A549 (cell line): Measurements from ENCODE around the gene COL5A1. TPM values are rescaled to one million over a fixed set of nuclear protein-coding genes. Genes with fewer than 3 reads are reported as not detected.

Experiments used
- ATAC-seq, 2 experiments: fragments of 200-7000 bp in 1 of 2; fragments of >200 bp in 1 of 2; cut with Nextera tagmentation in 1 of 2; cut with Tn5 transposase in 1 of 2; 3 replicates each; pipeline versions ENCODE4 v1.8.0 to v1.9.1; 2018 to 2020; ENCODE audit warnings: mild to moderate bottlenecking in 1 of 2, moderate library complexity in 1 of 2
- CTCF ChIA-PET: fragments of 300-600 bp; sonication (Branson Sonifier 250); formaldehyde crosslinking; extraction: SDS; loops from one replicate; lab custom pipeline; 2021; ENCODE audit warnings: antibody characterized with exemption, inconsistent platforms; lab: Yijun Ruan, JAX
- POLR2A ChIA-PET: fragments of 350-600 bp; formaldehyde crosslinking; extraction: SDS; loops from one replicate; lab custom pipeline; 2021; ENCODE audit warnings: antibody characterized with exemption, inconsistent platforms; lab: Yijun Ruan, JAX
- DNase-seq, 2 experiments: peaks; one replicate each; pipeline versions ENCODE4 v3.0.0 to v3.0.0-alpha.2; 2011 to 2016; ENCODE audit warnings: low read depth in 1 of 2, low spot score in 1 of 2
- FAIRE-seq: peaks from 2 replicates; lab custom pipeline; 2011; peaks lifted over from hg19 to GRCh38; lab: Jason Lieb, UNC
- H3K27ac ChIP-seq, 2 experiments: fragments of >200 bp; sonication (Bioruptor Twin); formaldehyde crosslinking; 3 replicates each; pipeline ENCODE4 v1.5.1; 2016 to 2017
- H3K4me1 ChIP-seq: fragments of >200 bp; sonication (Bioruptor Twin); formaldehyde crosslinking; 3 replicates; pipeline ENCODE4 v1.6.1; 2016
- H3K4me2 ChIP-seq: fragments of >200 bp; sonication (Bioruptor Twin); formaldehyde crosslinking; 3 replicates; pipeline ENCODE4 v1.6.1; 2016
- H3K4me3 ChIP-seq: fragments of >200 bp; sonication (Bioruptor Twin); formaldehyde crosslinking; 3 replicates; pipeline ENCODE4 v1.5.1; 2016
- H3K9me3 ChIP-seq: fragments of >200 bp; sonication (Bioruptor Twin); formaldehyde crosslinking; 3 replicates; pipeline ENCODE4 v1.6.1; 2016
- CEBPB ChIP-seq, 2 experiments: fragments of >200 bp in 1 of 2; sonication (Bioruptor Twin) in 1 of 2; formaldehyde crosslinking in 1 of 2; IDR thresholded peaks; 2 replicates each; pipeline ENCODE4 v1.6.1; 2012 to 2016
- EHMT2 ChIP-seq: fragments of 200-600 bp; sonication (generic); IDR thresholded peaks from 2 replicates; pipeline ENCODE4 v1.6.1; 2016; ENCODE audit warnings: antibody characterized with exemption, low read depth, mild to moderate bottlenecking, moderate library complexity
- FOXS1 ChIP-seq: fragments of 250-450 bp; sonication (Bioruptor Pico); IDR thresholded peaks from 2 replicates; pipeline ENCODE4 v1.5.0; 2020; ENCODE audit warnings: mild to moderate bottlenecking, moderate library complexity
- HEYL ChIP-seq: fragments of 250-450 bp; sonication (Bioruptor Pico); IDR thresholded peaks from 2 replicates; pipeline ENCODE4 v1.8.0; 2021; ENCODE audit warnings: mild to moderate bottlenecking, moderate library complexity
- HOXA7 ChIP-seq: fragments of 250-450 bp; sonication (Bioruptor Pico); IDR thresholded peaks from 2 replicates; pipeline ENCODE4 v1.5.0; 2020; ENCODE audit warnings: mild to moderate bottlenecking, moderate library complexity
- HOXB13 ChIP-seq: fragments of 250-450 bp; sonication (Bioruptor Pico); IDR thresholded peaks from 2 replicates; pipeline ENCODE4 v1.5.0; 2020; ENCODE audit warnings: low read depth, mild to moderate bottlenecking, moderate library complexity
- HOXB5 ChIP-seq: fragments of 250-450 bp; sonication (Bioruptor Pico); IDR thresholded peaks from 2 replicates; pipeline ENCODE4 v1.5.0; 2020; ENCODE audit warnings: mild to moderate bottlenecking, moderate library complexity
- JUN ChIP-seq, 2 experiments: fragments of >200 bp; sonication (Bioruptor Twin); formaldehyde crosslinking; IDR thresholded peaks; 2 replicates in 1 of 2; 3 replicates in 1 of 2; pipeline ENCODE4 v1.6.1; 2016 to 2017
- KDM1A ChIP-seq: fragments of 200-600 bp; sonication (generic); IDR thresholded peaks from 2 replicates; pipeline ENCODE4 v1.6.1; 2016; ENCODE audit warnings: low read depth, mild to moderate bottlenecking
- KDM5A ChIP-seq: fragments of 200-600 bp; sonication (generic); IDR thresholded peaks from 2 replicates; pipeline ENCODE4 v1.6.1; 2016; ENCODE audit warnings: antibody characterized with exemption, mild to moderate bottlenecking
- MAZ ChIP-seq: fragments of 150-350 bp; IDR thresholded peaks from 2 replicates; pipeline ENCODE4 v1.6.1; 2014; ENCODE audit warnings: antibody characterized with exemption, low read depth, low read length, borderline replicate concordance
- NPAS2 ChIP-seq: fragments of 250-450 bp; sonication (Bioruptor Pico); IDR thresholded peaks from 2 replicates; pipeline ENCODE4 v1.8.0; 2022; ENCODE audit warnings: mild to moderate bottlenecking, moderate library complexity, borderline replicate concordance
- NR3C1 ChIP-seq: fragments of >200 bp; sonication (Bioruptor Twin); formaldehyde crosslinking; IDR thresholded peaks from 3 replicates; pipeline ENCODE4 v1.6.1; 2017
- PHF8 ChIP-seq: fragments of 200-600 bp; sonication (generic); IDR thresholded peaks from 2 replicates; pipeline ENCODE4 v1.6.1; 2016; ENCODE audit warnings: low read depth, mild to moderate bottlenecking, antibody characterized with exemption, moderate library complexity, borderline replicate concordance
- RAD21 ChIP-seq, 2 experiments: fragments of >200 bp in 1 of 2; sonication (Bioruptor Twin) in 1 of 2; formaldehyde crosslinking in 1 of 2; IDR thresholded peaks in 1 of 2; conservative IDR thresholded peaks in 1 of 2; 2 replicates in 1 of 2; 3 replicates in 1 of 2; pipeline ENCODE4 v1.6.1; 2012 to 2018; ENCODE audit warnings: inconsistent platforms in 1 of 2
- RFX5 ChIP-seq: fragments of 450-650 bp; IDR thresholded peaks from 2 replicates; pipeline ENCODE4 v1.7.1; 2014; ENCODE audit warnings: antibody characterized with exemption, mild to moderate bottlenecking, moderate library complexity
- SMC3 ChIP-seq: fragments of >200 bp; sonication (Bioruptor Twin); formaldehyde crosslinking; IDR thresholded peaks from 3 replicates; pipeline ENCODE4 v1.6.1; 2018; ENCODE audit warnings: inconsistent platforms
- ZNF302 ChIP-seq: fragments of 250-450 bp; sonication (Bioruptor Pico); IDR thresholded peaks from 2 replicates; pipeline ENCODE4 v1.9.0; 2021; ENCODE audit warnings: inconsistent platforms, mild to moderate bottlenecking, moderate library complexity
- WGBS: methylation state at CpG from one replicate; pipeline ENCODE4 v1.1.6; 2017; ENCODE audit errors: missing lambda C conversion rate; 5-methylcytosine and 5-hydroxymethylcytosine counted together
- polyA plus RNA-seq, 4 experiments: library from polyadenylated mRNA; depleted of rRNA in 3 of 4; stranded (reverse); fragments of >200 nt; fragmentation: RNase III in 1 of 4; extraction: RNeasy Plus Mini Kit Qiagen cat#74134 plus additional on column Dnase treatment in 1 of 4; gene quantifications; 2 replicates in 3 of 4; 3 replicates in 1 of 4; pipeline ENCODE4 v1.2.3, GENCODE V29; 2011 to 2017
- TF ChIP-seq, protein P1 (sequence below): fragments of 250-450 bp; sonication (Bioruptor Pico); IDR thresholded peaks from 2 replicates; pipeline ENCODE4 v1.5.0; 2021; ENCODE audit warnings: mild to moderate bottlenecking, moderate library complexity, borderline replicate concordance
- TF ChIP-seq, protein P2 (sequence below): IDR thresholded peaks from 2 replicates; pipeline ENCODE4 v1.6.1; 2012
- TF ChIP-seq, protein P3 (sequence below): fragments of >200 bp; sonication (Bioruptor Twin); formaldehyde crosslinking; IDR thresholded peaks from 3 replicates; pipeline ENCODE4 v1.5.1; 2016

The COL5A1 gene
- polyA plus RNA-seq, 2 of the 4 experiments (the other 2 are of a cell fraction) = 16.1 to 67.5 TPM

DNA sequence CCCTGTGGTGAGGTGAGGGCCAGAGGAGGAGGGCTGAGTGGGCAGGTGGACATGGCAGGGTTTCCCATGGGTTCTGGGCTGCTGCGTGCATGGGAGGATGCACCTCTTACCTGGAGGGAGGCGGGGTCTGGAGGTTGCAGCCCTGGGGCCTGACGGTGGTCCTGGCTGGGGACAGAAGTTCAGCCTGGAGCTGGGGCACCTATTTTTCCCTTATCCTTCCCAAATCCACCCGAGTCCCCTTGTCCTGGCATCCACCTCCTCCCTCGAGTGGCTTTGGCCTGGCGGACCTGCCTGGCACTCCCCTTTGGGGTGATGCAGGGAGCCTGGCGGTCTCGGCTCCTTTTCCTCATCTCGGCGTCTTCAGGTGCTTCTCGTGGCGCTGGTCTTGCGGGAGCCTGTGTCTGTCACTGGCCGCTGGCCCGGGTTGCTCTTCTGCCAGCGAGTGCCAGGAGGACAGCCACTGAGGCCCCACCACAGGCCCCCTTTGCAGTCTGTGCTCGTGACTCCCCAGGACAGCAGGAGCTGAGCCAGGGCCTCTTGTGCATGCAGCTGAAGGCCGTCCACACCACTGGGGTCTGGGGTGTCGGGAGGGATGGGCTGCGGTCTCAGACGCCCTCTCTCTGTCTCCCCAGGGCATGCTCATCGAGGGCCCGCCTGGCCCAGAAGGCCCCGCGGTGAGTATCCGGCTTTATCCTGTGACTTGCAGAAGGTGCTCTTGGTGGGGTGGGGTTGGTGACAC lies 96.4 kb downstream of the COL5A1 start:
- no peaks in the 10 kb centered on the region for H3K9me3 ChIP-seq
- WGBS = 86% methylated on average over 23 of the region's 26 CpGs
- no peak for TF ChIP-seq HOXB13 (CRISPR knock-in tag)
- no peak for TF ChIP-seq HOXA7 (CRISPR knock-in tag)
- no peak for TF ChIP-seq ZNF302 (CRISPR knock-in tag)
- TF ChIP-seq, protein P1, sequence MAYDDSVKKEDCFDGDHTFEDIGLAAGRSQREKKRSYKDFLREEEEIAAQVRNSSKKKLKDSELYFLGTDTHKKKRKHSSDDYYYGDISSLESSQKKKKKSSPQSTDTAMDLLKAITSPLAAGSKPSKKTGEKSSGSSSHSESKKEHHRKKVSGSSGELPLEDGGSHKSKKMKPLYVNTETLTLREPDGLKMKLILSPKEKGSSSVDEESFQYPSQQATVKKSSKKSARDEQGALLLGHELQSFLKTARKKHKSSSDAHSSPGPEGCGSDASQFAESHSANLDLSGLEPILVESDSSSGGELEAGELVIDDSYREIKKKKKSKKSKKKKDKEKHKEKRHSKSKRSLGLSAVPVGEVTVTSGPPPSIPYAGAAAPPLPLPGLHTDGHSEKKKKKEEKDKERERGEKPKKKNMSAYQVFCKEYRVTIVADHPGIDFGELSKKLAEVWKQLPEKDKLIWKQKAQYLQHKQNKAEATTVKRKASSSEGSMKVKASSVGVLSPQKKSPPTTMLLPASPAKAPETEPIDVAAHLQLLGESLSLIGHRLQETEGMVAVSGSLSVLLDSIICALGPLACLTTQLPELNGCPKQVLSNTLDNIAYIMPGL (CRISPR knock-in tag) = no peak
- no peak for TF ChIP-seq PHF8
- TF ChIP-seq, protein P2, sequence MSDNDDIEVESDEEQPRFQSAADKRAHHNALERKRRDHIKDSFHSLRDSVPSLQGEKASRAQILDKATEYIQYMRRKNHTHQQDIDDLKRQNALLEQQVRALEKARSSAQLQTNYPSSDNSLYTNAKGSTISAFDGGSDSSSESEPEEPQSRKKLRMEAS = no peak
- TF ChIP-seq NPAS2 = no peak
- no peak for TF ChIP-seq CEBPB (IDR thresholded peaks at IDR 0.05)
- TF ChIP-seq KDM1A = no peak
- no peak for TF ChIP-seq RFX5
- no peak for TF ChIP-seq SMC3
- no peak for TF ChIP-seq HEYL (CRISPR knock-in tag)
- no peak for TF ChIP-seq NR3C1
- no peak for TF ChIP-seq MAZ
- TF ChIP-seq FOXS1 = no peak
- no peak for TF ChIP-seq EHMT2
- no peak for TF ChIP-seq HOXB5 (CRISPR knock-in tag)
- TF ChIP-seq KDM5A = no peak
- no peak for TF ChIP-seq JUN (IDR thresholded peaks at IDR 0.05)
- TF ChIP-seq, all 56 proteins: peak for 0
- no peak for FAIRE-seq
- ChIA-PET CTCF (interaction anchor here (0.6 to 5.5 kb wide), 8 partner anchors 15 to 298 kb away, joined by 3 to 63 read pairs (median 4); no protein-coding TSS in a partner anchor), POLR2A (no interaction called here)
- no peak overlapping the region for H3K4me3 ChIP-seq
- no peak for DNase-seq
- H3K27ac ChIP-seq = no peak overlapping the region
- peaks cover 15% of the 10 kb centered on the region for H3K4me1 ChIP-seq
- ATAC-seq = no peak
- H3K4me2 ChIP-seq = no peak overlapping the region

DNA sequence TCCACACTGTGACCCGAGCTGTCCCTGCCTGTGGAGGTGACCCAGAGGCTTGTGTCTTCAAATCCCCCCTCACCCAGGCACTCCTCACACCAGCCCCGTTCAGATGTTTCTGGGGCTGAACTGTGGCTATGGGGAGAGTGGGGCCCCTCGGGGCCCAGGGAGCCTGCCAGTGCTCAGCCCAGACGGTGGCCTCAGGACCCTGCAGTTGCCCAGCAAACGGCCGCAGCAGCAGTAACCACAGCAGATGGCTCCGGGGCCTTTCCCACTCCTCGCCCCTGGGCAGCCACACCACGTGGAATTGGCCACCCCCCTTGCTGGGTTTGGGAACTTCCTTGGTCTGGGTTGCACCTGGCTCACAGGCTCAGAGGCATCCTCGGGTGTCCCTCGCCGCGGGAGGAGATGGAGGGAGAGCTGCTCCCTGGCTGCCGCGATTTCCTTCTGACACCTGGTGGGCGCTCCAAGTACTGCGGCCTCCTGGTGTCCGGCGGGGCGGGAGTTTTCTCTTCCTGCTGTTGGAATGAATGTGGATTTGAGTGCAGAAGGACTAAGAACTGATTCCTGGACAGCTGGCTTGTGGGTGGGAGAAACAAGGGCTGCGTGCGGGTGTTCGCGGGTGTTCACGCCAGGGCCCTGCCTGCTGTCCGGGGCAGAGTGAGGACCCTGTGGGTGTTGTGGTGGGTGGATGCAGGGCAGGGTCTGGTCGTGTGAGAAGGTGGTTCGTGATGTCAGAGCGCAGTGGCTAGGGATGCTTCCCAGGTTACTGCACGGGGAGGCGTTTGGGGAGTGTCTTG lies 97.5 kb downstream of the COL5A1 start:
- FAIRE-seq = no peak
- peaks cover 6% of the 10 kb centered on the region for H3K4me1 ChIP-seq
- POLR2A ChIA-PET = no interaction called here
- no peaks in the 10 kb centered on the region for H3K9me3 ChIP-seq
- ATAC-seq = peak; percentile 62 to 84; a peak in 5 of 6 replicates
- no peak overlapping the region for H3K4me3 ChIP-seq
- no peak overlapping the region for H3K4me2 ChIP-seq
- 0 out of 6 replicates have a peak overlapping the region, but pooled peaks of 1 of the 2 experiments have one; percentile 15 for H3K27ac ChIP-seq
- DNase-seq = peak; percentile 45 to 78
- CTCF ChIA-PET = interaction anchor here (0.5 to 5.5 kb wide), 25 partner anchors 8 to 568 kb away, joined by 3 to 63 read pairs (median 5); no protein-coding TSS in a partner anchor
- TF ChIP-seq SMC3 = peak; percentile 81
- TF ChIP-seq, protein P3, sequence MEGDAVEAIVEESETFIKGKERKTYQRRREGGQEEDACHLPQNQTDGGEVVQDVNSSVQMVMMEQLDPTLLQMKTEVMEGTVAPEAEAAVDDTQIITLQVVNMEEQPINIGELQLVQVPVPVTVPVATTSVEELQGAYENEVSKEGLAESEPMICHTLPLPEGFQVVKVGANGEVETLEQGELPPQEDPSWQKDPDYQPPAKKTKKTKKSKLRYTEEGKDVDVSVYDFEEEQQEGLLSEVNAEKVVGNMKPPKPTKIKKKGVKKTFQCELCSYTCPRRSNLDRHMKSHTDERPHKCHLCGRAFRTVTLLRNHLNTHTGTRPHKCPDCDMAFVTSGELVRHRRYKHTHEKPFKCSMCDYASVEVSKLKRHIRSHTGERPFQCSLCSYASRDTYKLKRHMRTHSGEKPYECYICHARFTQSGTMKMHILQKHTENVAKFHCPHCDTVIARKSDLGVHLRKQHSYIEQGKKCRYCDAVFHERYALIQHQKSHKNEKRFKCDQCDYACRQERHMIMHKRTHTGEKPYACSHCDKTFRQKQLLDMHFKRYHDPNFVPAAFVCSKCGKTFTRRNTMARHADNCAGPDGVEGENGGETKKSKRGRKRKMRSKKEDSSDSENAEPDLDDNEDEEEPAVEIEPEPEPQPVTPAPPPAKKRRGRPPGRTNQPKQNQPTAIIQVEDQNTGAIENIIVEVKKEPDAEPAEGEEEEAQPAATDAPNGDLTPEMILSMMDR = peak; percentile 57
- TF ChIP-seq KDM5A = no peak
- TF ChIP-seq RAD21 (conservative IDR thresholded peaks at IDR 0.05 in 1 of 2, IDR thresholded peaks at IDR 0.05 in 1 of 2) = peak; percentile 77 to 80
- TF ChIP-seq CEBPB (IDR thresholded peaks at IDR 0.05) = no peak
- WGBS = 41% methylated on average over 21 of the region's 31 CpGs
